ENCODE measurements around the gene NDUFAF5.

Gene NDUFAF5

GRCh38 chr20:13870170-13870748, 85.4 kb downstream of the NDUFAF5 start:
- DNase-seq (ENCODE audit: extremely low read depth in 1 of 2, low read depth in 1 of 2): no peak
